C4-2B (cell line): ENCODE measurements around the gene LRP1-AS.

ENCODE experiments used
- CTCF ChIP-seq: fragments of 450-650 bp; conservative IDR thresholded peaks from 2 replicates; pipeline ENCODE4 v1.5.1; 2017; ENCODE audit warnings: mild to moderate bottlenecking
- ZFX ChIP-seq: fragments of 450-650 bp; IDR thresholded peaks from 2 replicates; pipeline ENCODE4 v1.6.1; 2017

GRCh38 chr12:57162553-57163125, 15.2 kb upstream of the LRP1-AS start:
- no peak for TF ChIP-seq CTCF
- TF ChIP-seq ZFX = no peak
